MM.1S (cell line): ENCODE data around the gene RALY.

ENCODE experiments used
- DNase-seq: peaks from one replicate; pipeline ENCODE4 v3.0.0-alpha.2; 2015
- H2AFZ ChIP-seq: fragments of 300-600 bp; sonication (generic); 2 replicates; pipeline ENCODE4 v1.6.0; 2016; ENCODE audit warnings: antibody characterized with exemption, low read length
- H3F3A ChIP-seq: fragments of 300-600 bp; sonication (generic); 2 replicates; pipeline ENCODE4 v1.6.1; 2016; ENCODE audit warnings: mild to moderate bottlenecking, antibody characterized with exemption, low read length, moderate library complexity, mixed read lengths; ENCODE audit not compliant: insufficient read depth
- H3K27ac ChIP-seq: fragments of 300-600 bp; sonication (generic); 2 replicates; pipeline ENCODE4 v1.5.1; 2016; ENCODE audit warnings: mild to moderate bottlenecking, low read length
- H3K27me3 ChIP-seq: fragments of 300-600 bp; sonication (generic); replicated peaks from 2 replicates; pipeline ENCODE4 v1.6.0; 2016; ENCODE audit warnings: low read length; ENCODE audit not compliant: insufficient read depth
- H3K36me3 ChIP-seq: fragments of 300-600 bp; sonication (generic); replicated peaks from 2 replicates; pipeline ENCODE4 v1.6.1; 2016; ENCODE audit warnings: mild to moderate bottlenecking, low read length, mixed read lengths; ENCODE audit not compliant: insufficient read depth
- H3K4me1 ChIP-seq: fragments of 300-600 bp; sonication (generic); 2 replicates; pipeline ENCODE4 v1.6.1; 2016; ENCODE audit warnings: low read length, mixed read lengths
- H3K4me2 ChIP-seq: fragments of 300-600 bp; sonication (generic); 2 replicates; pipeline ENCODE4 v1.6.0; 2016; ENCODE audit warnings: low read depth, low read length
- H3K4me3 ChIP-seq: fragments of 300-600 bp; sonication (generic); 2 replicates; pipeline ENCODE4 v1.5.1; 2016; ENCODE audit warnings: low read length, mixed read lengths
- H3K79me2 ChIP-seq: fragments of 300-600 bp; sonication (generic); 2 replicates; pipeline ENCODE4 v1.6.1; 2016; ENCODE audit warnings: mixed run types, low read length, mixed read lengths
- H3K9ac ChIP-seq: fragments of 300-600 bp; sonication (generic); 2 replicates; pipeline ENCODE4 v1.6.1; 2016; ENCODE audit warnings: low read length, mixed read lengths
- H3K9me2 ChIP-seq: fragments of 300-600 bp; sonication (generic); replicated peaks from 2 replicates; pipeline ENCODE4 v1.6.1; 2016; ENCODE audit warnings: mild to moderate bottlenecking, low read length, mixed read lengths; ENCODE audit not compliant: insufficient read depth
- H3K9me3 ChIP-seq: fragments of 300-600 bp; sonication (generic); replicated peaks from 2 replicates; pipeline ENCODE4 v1.6.1; 2016; ENCODE audit warnings: mild to moderate bottlenecking, low read length, mixed read lengths; ENCODE audit not compliant: insufficient read depth
- H4K20me1 ChIP-seq: fragments of 300-600 bp; sonication (generic); 2 replicates; pipeline ENCODE4 v1.6.1; 2016; ENCODE audit warnings: mild to moderate bottlenecking, low read length, moderate library complexity, mixed read lengths; ENCODE audit not compliant: insufficient read depth
- EZH2 ChIP-seq: fragments of 300-600 bp; sonication (generic); optimal IDR thresholded peaks from 2 replicates; pipeline ENCODE3; 2017; ENCODE audit warnings: low read depth, mild to moderate bottlenecking, antibody characterized with exemption, low read length, mixed read lengths
- EZH2phosphoT487 ChIP-seq: fragments of 300-600 bp; sonication (generic); IDR thresholded peaks from 2 replicates; pipeline ENCODE4 v1.6.1; 2018; ENCODE audit warnings: antibody characterized with exemption, low read length
- TF ChIP-seq, protein P1 (sequence below): fragments of 300-600 bp; sonication (generic); IDR thresholded peaks from 2 replicates; pipeline ENCODE4 v1.5.1; 2016; ENCODE audit warnings: antibody characterized with exemption, low read length, mixed read lengths

The RALY gene

DNA sequence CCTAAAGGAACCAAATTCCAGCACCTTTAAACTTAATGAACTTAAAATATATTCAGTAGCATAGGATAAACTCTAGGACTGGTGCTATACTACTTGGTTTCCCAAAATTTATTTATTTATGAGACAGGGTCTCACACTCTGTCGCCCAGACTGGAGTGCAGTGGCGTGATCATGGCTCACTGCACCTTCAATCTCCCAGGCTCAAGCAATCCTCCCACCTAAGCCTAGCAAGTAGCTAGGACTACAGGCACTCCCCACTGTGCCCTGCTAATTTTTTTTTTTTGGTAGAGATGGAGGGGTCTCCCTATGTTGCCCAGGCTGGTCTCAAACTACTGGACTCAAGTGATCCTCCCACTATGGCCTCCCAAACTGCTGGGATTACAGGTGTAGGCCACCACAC, 96.9 kb downstream of the RALY start:
- no peak overlapping the region for H2AFZ ChIP-seq
- no peaks in the 10 kb centered on the region for H3K9me3 ChIP-seq
- no peak for DNase-seq
- peaks cover 87% of the 10 kb centered on the region for H3K79me2 ChIP-seq
- no peak overlapping the region for H3K4me2 ChIP-seq
- 0 out of 2 replicates have a peak, but pooled peaks cover 6% of the 10 kb centered on the region for H3K4me1 ChIP-seq
- H4K20me1 ChIP-seq: peaks cover 11% of the 10 kb centered on the region; the same call in 1 of the 2 replicates
- no peaks in the 10 kb centered on the region for H3K9me2 ChIP-seq
- H3K27ac ChIP-seq: no peak overlapping the region
- peaks cover 71% of the 10 kb centered on the region for H3F3A ChIP-seq
- TF ChIP-seq, protein P1, sequence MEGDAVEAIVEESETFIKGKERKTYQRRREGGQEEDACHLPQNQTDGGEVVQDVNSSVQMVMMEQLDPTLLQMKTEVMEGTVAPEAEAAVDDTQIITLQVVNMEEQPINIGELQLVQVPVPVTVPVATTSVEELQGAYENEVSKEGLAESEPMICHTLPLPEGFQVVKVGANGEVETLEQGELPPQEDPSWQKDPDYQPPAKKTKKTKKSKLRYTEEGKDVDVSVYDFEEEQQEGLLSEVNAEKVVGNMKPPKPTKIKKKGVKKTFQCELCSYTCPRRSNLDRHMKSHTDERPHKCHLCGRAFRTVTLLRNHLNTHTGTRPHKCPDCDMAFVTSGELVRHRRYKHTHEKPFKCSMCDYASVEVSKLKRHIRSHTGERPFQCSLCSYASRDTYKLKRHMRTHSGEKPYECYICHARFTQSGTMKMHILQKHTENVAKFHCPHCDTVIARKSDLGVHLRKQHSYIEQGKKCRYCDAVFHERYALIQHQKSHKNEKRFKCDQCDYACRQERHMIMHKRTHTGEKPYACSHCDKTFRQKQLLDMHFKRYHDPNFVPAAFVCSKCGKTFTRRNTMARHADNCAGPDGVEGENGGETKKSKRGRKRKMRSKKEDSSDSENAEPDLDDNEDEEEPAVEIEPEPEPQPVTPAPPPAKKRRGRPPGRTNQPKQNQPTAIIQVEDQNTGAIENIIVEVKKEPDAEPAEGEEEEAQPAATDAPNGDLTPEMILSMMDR: no peak
- TF ChIP-seq EZH2 (no peak), EZH2phosphoT487 (no peak)
- H3K9ac ChIP-seq: no peak overlapping the region
- H3K36me3 ChIP-seq: peaks cover 32% of the 10 kb centered on the region
- H3K4me3 ChIP-seq: no peak overlapping the region
- H3K27me3 ChIP-seq: no peaks in the 10 kb centered on the region

- Histone ChIP-seq H4K20me1 (peaks cover 11% of the 10 kb centered on the region; the same call in 1 of the 2 replicates), H3K4me3 (no peak overlapping the region), H3K27ac (no peak overlapping the region), H3K4me1 (0 out of 2 replicates have a peak, but pooled peaks cover 6% of the 10 kb centered on the region), H3K4me2 (no peak overlapping the region), H2AFZ (no peak overlapping the region), H3K9me2 (no peaks in the 10 kb centered on the region), H3K9ac (no peak overlapping the region), H3K79me2 (peaks cover 87% of the 10 kb centered on the region), H3K36me3 (peaks cover 42% of the 10 kb centered on the region), H3F3A (peaks cover 72% of the 10 kb centered on the region), H3K9me3 (no peaks in the 10 kb centered on the region), H3K27me3 (no peaks in the 10 kb centered on the region)
- no peak for DNase-seq
- no peak for TF ChIP-seq EZH2phosphoT487
- TF ChIP-seq, protein P1: no peak
- TF ChIP-seq EZH2: no peak
Observed at GRCh38 chr20:34091637-34092200, 98.0 kb downstream of the RALY start.

- Histone ChIP-seq H3K36me3 (peaks cover 47% of the 10 kb centered on the region), H3K9me3 (no peaks in the 10 kb centered on the region), H3K27ac (no peak overlapping the region), H3K4me1 (0 out of 2 replicates have a peak, but pooled peaks cover 6% of the 10 kb centered on the region), H4K20me1 (peaks cover 5% of the 10 kb centered on the region; the same call in 1 of the 2 replicates), H3K4me3 (no peak overlapping the region), H3K9ac (no peak overlapping the region), H3K4me2 (no peak overlapping the region), H3K9me2 (no peaks in the 10 kb centered on the region), H2AFZ (no peak overlapping the region), H3F3A (peaks cover 65% of the 10 kb centered on the region), H3K27me3 (no peaks in the 10 kb centered on the region), H3K79me2 (peaks cover 89% of the 10 kb centered on the region)
- no peak for DNase-seq
- TF ChIP-seq EZH2phosphoT487 (no peak), EZH2 (no peak)
- TF ChIP-seq, protein P1: no peak
Observed at GRCh38 chr20:34093895-34094294, 100.2 kb downstream of the RALY start.
